Measurements from ENCODE around the gene SLC39A11.
"Not testable (repeated sequence)": the region's sequence is repeated elsewhere in the genome, so short reads cannot be mapped to it uniquely, and the experiment has no call there.

The SLC39A11 gene

GRCh38 chr17:72927760-72928159, 164.7 kb downstream of the SLC39A11 start:
- no peak for DNase-seq

DNA sequence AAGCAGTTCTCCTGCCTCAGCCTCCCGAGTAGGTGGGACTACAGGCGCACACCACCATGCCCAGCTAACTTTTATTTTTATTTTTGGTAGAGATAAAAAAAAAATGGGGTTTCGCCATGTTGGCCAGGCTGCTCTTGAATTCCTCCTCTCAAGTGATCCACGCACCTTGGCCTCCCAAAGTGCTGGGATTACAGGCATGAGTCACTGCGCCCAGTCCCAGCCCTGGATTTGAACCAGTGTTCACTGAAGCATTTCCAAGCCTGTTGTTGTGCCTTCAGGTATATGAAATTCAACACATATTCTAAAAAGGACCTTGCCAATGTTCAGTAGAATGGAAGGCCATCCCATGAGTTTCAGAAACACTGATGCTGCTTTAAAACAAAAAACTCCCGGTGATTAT, 165.3 kb downstream of the SLC39A11 start:
- no peak for DNase-seq

GRCh38 chr17:72926171-72926570, 166.3 kb downstream of the SLC39A11 start:
- no peak for DNase-seq

GRCh38 chr17:72924196-72924595, 168.3 kb downstream of the SLC39A11 start:
- DNase-seq = no peak

DNA sequence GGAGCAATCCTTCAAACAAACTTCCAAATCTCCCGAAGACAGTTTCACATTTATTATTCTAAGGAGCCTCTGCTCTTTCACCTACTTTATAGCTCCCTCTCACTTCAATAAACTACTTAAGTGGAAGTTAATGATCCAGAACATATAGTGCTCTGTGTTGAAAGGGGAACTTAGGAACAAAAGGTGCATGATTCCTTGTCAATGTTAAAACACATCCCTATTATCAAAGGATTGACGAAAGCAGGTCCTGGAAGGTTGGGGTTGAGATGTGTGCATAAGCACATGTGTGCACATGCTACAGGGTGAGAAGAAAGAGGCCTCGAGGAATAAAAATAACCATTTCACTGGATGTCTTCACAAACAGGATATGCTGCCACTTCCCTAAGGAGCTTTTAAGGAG, 170.3 kb downstream of the SLC39A11 start:
- DNase-seq = no peak

DNA sequence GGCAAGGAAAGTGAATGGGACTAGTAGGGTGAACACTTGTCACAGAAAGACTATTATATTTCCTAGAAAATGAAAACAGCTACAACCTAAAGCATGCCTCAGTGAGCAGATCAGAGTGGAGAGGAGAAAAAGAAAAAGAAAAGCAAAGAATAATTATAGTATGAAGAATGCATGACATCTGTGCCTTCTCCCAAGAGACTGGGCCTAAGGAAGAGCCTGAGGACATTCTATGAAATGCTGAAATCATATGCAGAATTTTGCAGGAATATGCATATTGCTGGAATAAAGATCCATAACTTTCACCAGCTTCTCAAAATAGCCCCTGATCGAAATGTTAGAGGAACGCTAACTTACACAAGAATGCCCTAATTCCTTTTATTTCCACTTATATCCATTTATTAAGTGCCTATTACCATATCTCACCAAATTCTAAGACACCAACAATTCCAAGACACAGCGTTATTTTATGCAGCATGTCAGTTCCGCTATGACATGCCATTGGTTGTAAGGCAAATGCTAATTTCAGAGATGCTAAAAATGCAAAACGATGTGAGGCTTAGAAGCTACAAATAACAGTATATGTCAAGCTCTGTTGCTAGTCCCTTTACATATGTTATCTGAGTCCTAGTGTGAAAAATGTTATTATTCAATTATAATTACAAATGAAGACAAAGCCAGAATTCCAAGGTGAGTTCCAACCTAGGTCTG, 171.0 kb downstream of the SLC39A11 start:
- DNase-seq = no peak

DNA sequence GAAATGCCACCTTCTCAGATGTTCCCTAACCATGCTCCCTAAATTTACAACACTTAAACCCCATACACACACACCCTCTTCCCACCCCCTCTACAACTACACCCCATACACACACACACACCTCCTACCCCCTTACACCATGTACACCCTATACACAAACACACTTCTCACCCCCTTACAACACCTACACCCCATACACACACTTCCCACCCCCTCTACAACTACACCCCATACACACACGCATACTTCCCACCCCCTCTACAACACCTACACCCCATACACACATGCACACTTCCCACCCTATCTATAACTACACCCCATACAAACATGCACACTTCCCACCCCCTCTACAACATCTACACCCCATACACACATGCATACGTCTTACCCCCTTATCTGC, 172.0 kb downstream of the SLC39A11 start:
- no peak for DNase-seq

DNA sequence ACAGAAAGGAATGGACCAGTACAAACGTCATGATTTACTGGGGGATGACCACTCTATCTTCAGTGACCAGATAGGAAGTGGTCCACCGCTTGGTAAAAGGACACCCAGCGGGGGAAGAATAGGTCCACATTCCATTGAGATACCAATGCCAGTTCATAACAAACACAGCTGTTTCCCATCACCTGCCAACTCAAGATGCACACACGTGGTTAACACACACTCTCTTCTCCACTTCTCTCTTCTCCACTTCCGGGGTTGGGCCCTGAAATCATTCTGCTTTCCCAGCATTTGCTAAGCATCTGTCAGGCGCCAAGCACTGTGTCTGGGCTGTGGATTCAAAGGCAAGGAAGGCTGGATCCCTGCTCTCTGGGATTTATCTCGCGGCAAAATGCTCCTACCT, 175.5 kb downstream of the SLC39A11 start:
- DNase-seq = no peak

- DNase-seq = peak in 1 of 56 donors; percentile 4
Observed at GRCh38 chr17:72915625-72916081, 176.8 kb downstream of the SLC39A11 start.

GRCh38 chr17:72913142-72913682, 179.3 kb downstream of the SLC39A11 start:
- no peak for DNase-seq

- DNase-seq = no peak
Observed at GRCh38 chr17:72906306-72906705, 186.2 kb downstream of the SLC39A11 start.

GRCh38 chr17:72903522-72903921, 189.0 kb downstream of the SLC39A11 start:
- DNase-seq = no peak

- no peak for DNase-seq
Observed at GRCh38 chr17:72901657-72902056, 190.8 kb downstream of the SLC39A11 start.

- no peak for DNase-seq
Observed at GRCh38 chr17:72901083-72901482, 191.4 kb downstream of the SLC39A11 start.

DNA sequence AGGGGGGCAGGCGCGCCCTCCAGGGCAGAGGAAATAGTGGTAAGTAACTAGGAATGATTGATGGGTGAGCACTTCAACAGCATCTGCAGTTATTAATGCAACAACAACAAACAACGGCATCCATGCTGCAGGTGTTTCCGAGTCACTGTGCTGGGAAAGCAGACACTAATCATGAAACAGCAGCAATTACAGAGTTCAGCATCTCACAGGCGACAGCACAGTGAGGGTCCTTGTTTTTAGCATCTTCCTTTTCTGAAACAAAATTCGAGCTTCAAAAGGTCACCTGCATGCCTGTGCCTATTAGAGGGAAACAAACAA, 191.9 kb downstream of the SLC39A11 start:
- no peak for DNase-seq

DNA sequence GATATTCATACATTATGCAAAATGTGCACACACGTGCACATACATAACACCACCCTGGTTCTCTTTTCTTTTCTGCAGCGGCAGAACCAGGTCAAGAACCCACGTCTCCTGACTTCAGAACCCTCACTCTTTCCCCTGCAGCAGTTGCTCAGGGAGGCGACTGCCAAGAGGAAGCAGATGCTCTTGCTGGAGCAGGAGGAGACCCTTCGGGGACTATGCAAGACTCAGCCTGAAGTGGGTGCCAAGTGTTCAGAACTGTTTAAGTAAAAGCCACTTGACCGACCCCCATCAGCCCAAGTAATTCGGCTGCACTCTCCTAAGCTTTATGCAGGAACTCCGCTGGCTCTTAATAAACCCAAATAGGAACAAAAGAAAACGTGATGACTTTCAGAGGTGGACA, 193.8 kb downstream of the SLC39A11 start:
- no peak for DNase-seq

- DNase-seq = not testable (repeated sequence)
Observed at GRCh38 chr17:72896288-72896687, 196.2 kb downstream of the SLC39A11 start.

DNA sequence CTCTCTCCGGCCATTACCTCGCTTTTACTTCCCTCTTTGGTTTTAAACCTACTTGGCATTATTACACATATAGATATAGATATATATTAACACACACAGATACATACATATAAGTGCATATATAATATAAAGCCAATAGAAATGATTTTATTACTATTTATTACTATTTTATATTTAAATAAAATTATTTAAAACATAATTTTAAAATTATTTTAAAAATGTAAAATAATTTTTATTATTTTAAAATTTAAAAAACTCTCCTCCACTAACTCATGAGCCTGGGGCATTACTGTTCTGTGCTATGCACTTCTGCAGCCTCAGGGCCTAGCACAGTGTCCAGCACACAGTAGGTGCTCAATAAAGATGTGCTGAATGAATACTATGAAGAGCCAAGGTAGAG, 200.9 kb downstream of the SLC39A11 start:
- no peak for DNase-seq

GRCh38 chr17:72890711-72891110, 201.8 kb downstream of the SLC39A11 start:
- no peak for DNase-seq

DNA sequence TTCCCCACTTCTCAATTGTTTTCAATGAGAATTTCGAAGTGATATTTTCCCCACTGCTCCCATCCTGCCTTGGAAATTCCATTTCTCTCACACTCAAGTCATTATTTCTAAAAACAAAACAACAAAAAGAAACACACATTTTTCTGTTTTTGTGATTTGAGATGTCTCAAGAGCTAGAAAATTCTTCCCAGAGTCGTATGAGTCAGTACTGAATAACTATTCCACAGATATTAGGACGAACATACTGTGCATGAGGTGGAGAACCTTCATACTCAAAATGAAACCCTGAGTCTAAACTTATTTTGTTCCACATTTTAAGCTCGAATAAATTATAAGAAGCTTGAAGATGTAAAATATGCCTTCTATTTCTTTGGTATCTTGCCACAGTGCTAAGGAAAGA, 204.6 kb downstream of the SLC39A11 start:
- no peak for DNase-seq

DNA sequence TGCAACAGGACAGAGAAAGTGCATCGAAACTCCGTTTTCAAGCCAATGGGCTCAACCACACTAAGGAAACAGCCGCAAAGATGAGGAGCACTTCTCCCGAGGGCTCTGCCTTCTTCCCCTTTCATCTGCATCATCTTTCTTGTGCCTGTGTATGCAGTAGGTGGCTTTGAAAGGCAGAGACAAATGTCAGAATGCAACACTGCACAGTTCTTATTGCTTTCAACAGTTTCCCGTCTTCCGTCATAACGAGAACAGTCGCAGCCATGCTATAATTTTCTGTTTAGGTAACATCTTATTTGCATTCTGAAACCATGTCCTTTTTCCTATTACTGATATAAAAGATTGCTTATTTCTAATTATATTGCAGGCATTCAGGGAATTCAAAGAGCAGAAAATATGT, 205.2 kb downstream of the SLC39A11 start:
- DNase-seq = no peak

DNA sequence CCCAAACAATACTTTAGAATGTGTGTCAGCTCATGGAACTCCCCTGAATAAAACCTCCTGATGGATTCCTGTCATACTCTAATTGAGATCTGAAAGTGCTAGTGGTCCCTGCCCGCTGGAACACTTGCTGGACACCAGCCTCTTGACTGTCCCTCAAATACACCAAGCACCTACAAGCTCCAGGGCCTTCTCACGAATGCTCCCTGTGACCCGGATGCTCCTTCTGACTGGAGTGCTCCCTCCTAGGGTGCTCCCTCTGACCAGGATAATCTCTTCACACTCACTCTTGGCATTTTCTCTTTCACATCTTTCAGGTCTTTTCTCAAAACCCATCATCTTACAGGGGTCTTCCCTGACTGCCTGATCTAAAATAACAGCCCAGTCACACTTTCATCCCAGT, 205.9 kb downstream of the SLC39A11 start:
- DNase-seq = no peak

GRCh38 chr17:72884066-72884465, 208.4 kb downstream of the SLC39A11 start:
- peak in 52 of 56 donors; percentile 8 to 88 (median 71) for DNase-seq

DNA sequence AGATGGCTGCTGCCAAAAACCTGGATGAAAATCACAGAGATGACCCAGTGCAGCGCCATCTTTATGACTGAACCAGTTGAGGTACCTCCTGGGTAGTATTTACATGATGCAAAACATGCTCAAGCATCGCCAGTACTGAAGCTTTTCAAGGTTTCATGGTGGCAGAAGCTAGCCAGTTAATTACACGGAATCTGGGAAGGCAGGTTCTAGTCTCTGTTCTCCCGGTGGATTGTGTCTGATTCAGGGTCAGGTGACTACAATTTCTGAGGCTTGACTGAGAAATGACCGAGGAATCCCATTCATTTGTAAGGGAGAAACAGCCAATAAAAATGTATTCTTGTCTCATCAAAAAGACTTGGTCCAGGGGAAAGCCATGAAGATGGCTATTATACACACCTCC, 209.1 kb downstream of the SLC39A11 start:
- no peak for DNase-seq
